CD4-positive, CD25-positive, alpha-beta regulatory T cell (primary cell): Measurements from ENCODE around the gene RNFT2. TPM values are rescaled to one million over a fixed set of nuclear protein-coding genes. Genes with fewer than 3 reads are reported as not detected.

Experiments
- ATAC-seq, 2 donors: fragments of 150-1000 bp; cut with Tn5 transposase; one replicate each; pipeline ENCODE4 v1.10.0; 2021; ENCODE audit warnings: low read depth in 2 of 2, moderate number of reproducible peaks in 2 of 2, moderate library complexity in 1 of 2
- DNase-seq, 3 donors: peaks; one replicate each; pipeline versions ENCODE4 v3.0.0 to v3.0.0-alpha.2; 2012 to 2022; ENCODE audit warnings: mixed read lengths in 1 of 3
- H3K27ac ChIP-seq: one replicate; pipeline ENCODE4 v1.7.0; 2013; ENCODE audit warnings: mild to moderate bottlenecking, low read length; ENCODE audit not compliant: insufficient read depth, poor library complexity, severe bottlenecking
- H3K27me3 ChIP-seq: one replicate; pipeline ENCODE4 v1.7.0; 2013; ENCODE audit warnings: low read length; ENCODE audit not compliant: control insufficient read depth, insufficient read depth
- H3K36me3 ChIP-seq: one replicate; pipeline ENCODE4 v1.7.0; 2013; ENCODE audit warnings: mild to moderate bottlenecking, low read length, moderate library complexity; ENCODE audit not compliant: control insufficient read depth, insufficient read depth
- H3K4me1 ChIP-seq: 2 replicates; pipeline ENCODE4 v1.7.0; 2013; ENCODE audit warnings: mild to moderate bottlenecking, low read length; ENCODE audit not compliant: insufficient read depth, control insufficient read depth, poor library complexity, severe bottlenecking
- H3K4me3 ChIP-seq: one replicate; pipeline ENCODE4 v1.7.0; 2013; ENCODE audit warnings: low read depth, mild to moderate bottlenecking, low read length, moderate library complexity
- H3K9me3 ChIP-seq, 2 experiments: 1 replicate in 1 of 2; 2 replicates in 1 of 2; pipeline ENCODE4 v1.7.0; 2013; ENCODE audit warnings: low read length in 2 of 2, mild to moderate bottlenecking in 1 of 2, moderate library complexity in 1 of 2; ENCODE audit not compliant: control insufficient read depth in 2 of 2
- H3K27ac Mint-ChIP-seq, 3 donors: one replicate each; pipeline ENCODE4 v1.8.0; 2020 to 2022; ENCODE audit warnings: mild to moderate bottlenecking in 3 of 3, mixed read lengths in 3 of 3, moderate library complexity in 2 of 3
- H3K27me3 Mint-ChIP-seq: one replicate; pipeline ENCODE4 v1.8.0; 2022; ENCODE audit warnings: mild to moderate bottlenecking, mixed read lengths
- H3K36me3 Mint-ChIP-seq: one replicate; pipeline ENCODE4 v1.8.0; 2020; ENCODE audit warnings: mixed read lengths
- H3K4me1 Mint-ChIP-seq, 4 donors: one replicate each; pipeline ENCODE4 v1.8.0; 2020 to 2022; ENCODE audit warnings: mixed read lengths in 4 of 4, mild to moderate bottlenecking in 1 of 4
- H3K4me3 Mint-ChIP-seq, 4 donors: one replicate each; pipeline ENCODE4 v1.8.0; 2020 to 2022; ENCODE audit warnings: mild to moderate bottlenecking in 4 of 4, mixed read lengths in 4 of 4, moderate library complexity in 3 of 4
- H3K9me3 Mint-ChIP-seq, 7 donors: one replicate each; pipeline ENCODE4 v1.8.0; 2020 to 2022; ENCODE audit warnings: mixed read lengths in 7 of 7, mild to moderate bottlenecking in 3 of 7, moderate library complexity in 2 of 7
- polyA plus RNA-seq, 4 donors: library from polyadenylated mRNA; unstranded; fragments of 300-500 nt; fragmentation: Illumina TruSeq; gene quantifications; one replicate each; pipeline ENCODE4 v1.2.3, GENCODE V29; 2021
- total RNA-seq: library from RNA; stranded (reverse); gene quantifications from one replicate; pipeline ENCODE4 v1.2.3, GENCODE V29; 2022

RNFT2 gene
- total and polyA plus RNA-seq, 5 donors from 2014 or later: 0.69 to 9.7 (median 2.2) TPM

- Mint-ChIP-seq H3K27ac (peak overlapping the region; percentile 95 to 99 (median 98)), H3K4me3 (peak overlapping the region; percentile 95 to 98 (median 96)), H3K4me1 (peaks cover 9 to 24% (median 15%) of the 10 kb centered on the region in 4 donors), H3K9me3 (peaks cover 0 to 2% (median 0%) of the 10 kb centered on the region in 7 donors), H3K36me3 (peaks cover 3% of the 10 kb centered on the region), H3K27me3 (no peaks in the 10 kb centered on the region)
- Histone ChIP-seq H3K36me3 (no peaks in the 10 kb centered on the region), H3K27ac (peak overlapping the region; percentile 90), H3K9me3 (no peaks in the 10 kb centered on the region), H3K27me3 (no peaks in the 10 kb centered on the region), H3K4me1 (peaks cover 16% of the 10 kb centered on the region), H3K4me3 (peak overlapping the region; percentile 90)
- DNase-seq (peak; percentile 87 to 91 (median 91)), ATAC-seq (peak; percentile 84 to 93)
These were observed 81.1 kb downstream of the RNFT2 start for GRCh38 chr12:116818948-116819832.

- ATAC-seq: no peak
- Mint-ChIP-seq H3K36me3 (peaks cover 3% of the 10 kb centered on the region), H3K27ac (peak overlapping the region; percentile 24 to 98 (median 95)), H3K9me3 (peaks cover 0 to 2% (median 0%) of the 10 kb centered on the region in 7 donors), H3K27me3 (no peaks in the 10 kb centered on the region), H3K4me1 (peaks cover 9 to 24% (median 15%) of the 10 kb centered on the region in 4 donors), H3K4me3 (peak overlapping the region in 3 of 4 donors; percentile 71 to 95 (median 77))
- Histone ChIP-seq H3K9me3 (no peaks in the 10 kb centered on the region), H3K4me3 (peak overlapping the region; percentile 77), H3K4me1 (peaks cover 16% of the 10 kb centered on the region), H3K36me3 (no peaks in the 10 kb centered on the region), H3K27me3 (no peaks in the 10 kb centered on the region), H3K27ac (peak overlapping the region; percentile 90)
- DNase-seq: no peak
These were observed 82.0 kb downstream of the RNFT2 start for GRCh38 chr12:116820064-116820656.

GRCh38 chr12:116821291-116821690 lies 83.2 kb downstream of the RNFT2 start:
- peak overlapping the region in 1 of 3 donors; percentile 24 for H3K27ac Mint-ChIP-seq
- Histone ChIP-seq H3K36me3 (no peaks in the 10 kb centered on the region), H3K9me3 (no peaks in the 10 kb centered on the region), H3K27ac (no peak overlapping the region), H3K4me1 (peaks cover 16% of the 10 kb centered on the region), H3K27me3 (no peaks in the 10 kb centered on the region), H3K4me3 (no peak overlapping the region)
- H3K36me3 Mint-ChIP-seq: peaks cover 9% of the 10 kb centered on the region
- peaks cover 7 to 24% (median 15%) of the 10 kb centered on the region in 4 donors for H3K4me1 Mint-ChIP-seq
- no peaks in the 10 kb centered on the region for H3K27me3 Mint-ChIP-seq
- no peak for DNase-seq
- peaks cover 0 to 6% (median 0%) of the 10 kb centered on the region in 7 donors for H3K9me3 Mint-ChIP-seq
- ATAC-seq: no peak
- H3K4me3 Mint-ChIP-seq: peak overlapping the region in 1 of 4 donors; percentile 95

- peaks cover 0 to 5% (median 0%) of the 10 kb centered on the region in 4 donors for H3K4me1 Mint-ChIP-seq
- no peak overlapping the region for H3K4me3 ChIP-seq
- no peaks in the 10 kb centered on the region for H3K9me3 ChIP-seq
- no peak overlapping the region for H3K4me3 Mint-ChIP-seq
- H3K27me3 Mint-ChIP-seq: no peaks in the 10 kb centered on the region
- peaks cover 0 to 6% (median under 1%) of the 10 kb centered on the region in 7 donors for H3K9me3 Mint-ChIP-seq
- DNase-seq (no peak), ATAC-seq (no peak)
- H3K27me3 ChIP-seq: no peaks in the 10 kb centered on the region
- H3K27ac ChIP-seq: no peak overlapping the region
- H3K36me3 Mint-ChIP-seq: peaks cover 7% of the 10 kb centered on the region
- no peak overlapping the region for H3K27ac Mint-ChIP-seq
- H3K4me1 ChIP-seq: no peaks in the 10 kb centered on the region
- no peaks in the 10 kb centered on the region for H3K36me3 ChIP-seq
These were observed 89.3 kb downstream of the RNFT2 start for GRCh38 chr12:116827432-116827831.

GRCh38 chr12:116832353-116832752 lies 94.2 kb downstream of the RNFT2 start:
- DNase-seq: no peak
- no peaks in the 10 kb centered on the region for H3K4me1 ChIP-seq
- Mint-ChIP-seq H3K4me1 (peaks cover 0 to 6% (median 2%) of the 10 kb centered on the region in 4 donors), H3K9me3 (peaks cover 0 to 4% (median 0%) of the 10 kb centered on the region in 7 donors), H3K27ac (no peak overlapping the region), H3K27me3 (no peaks in the 10 kb centered on the region), H3K4me3 (no peak overlapping the region), H3K36me3 (peaks cover 9% of the 10 kb centered on the region)
- H3K27me3 ChIP-seq: no peaks in the 10 kb centered on the region
- H3K27ac ChIP-seq: no peak overlapping the region
- no peaks in the 10 kb centered on the region for H3K36me3 ChIP-seq
- H3K9me3 ChIP-seq: no peaks in the 10 kb centered on the region
- no peak for ATAC-seq
- no peak overlapping the region for H3K4me3 ChIP-seq

- Histone ChIP-seq H3K27me3 (no peaks in the 10 kb centered on the region), H3K9me3 (no peaks in the 10 kb centered on the region), H3K4me3 (no peak overlapping the region), H3K36me3 (no peaks in the 10 kb centered on the region), H3K4me1 (no peaks in the 10 kb centered on the region), H3K27ac (no peak overlapping the region)
- H3K36me3 Mint-ChIP-seq: peaks cover 9% of the 10 kb centered on the region
- no peak for DNase-seq
- ATAC-seq: no peak
- H3K27ac Mint-ChIP-seq: no peak overlapping the region
- peaks cover 0 to 4% (median 0%) of the 10 kb centered on the region in 7 donors for H3K9me3 Mint-ChIP-seq
- H3K4me3 Mint-ChIP-seq: no peak overlapping the region
- H3K27me3 Mint-ChIP-seq: no peaks in the 10 kb centered on the region
- peaks cover 0 to 6% (median 2%) of the 10 kb centered on the region in 4 donors for H3K4me1 Mint-ChIP-seq
These were observed 95.4 kb downstream of the RNFT2 start for GRCh38 chr12:116833474-116833873.

GRCh38 chr12:116835484-116835883 lies 97.4 kb downstream of the RNFT2 start:
- DNase-seq (no peak), ATAC-seq (no peak)
- H3K27ac ChIP-seq: no peak overlapping the region
- no peaks in the 10 kb centered on the region for H3K27me3 Mint-ChIP-seq
- no peaks in the 10 kb centered on the region for H3K9me3 ChIP-seq
- no peak overlapping the region for H3K27ac Mint-ChIP-seq
- H3K4me1 ChIP-seq: no peaks in the 10 kb centered on the region
- no peak overlapping the region for H3K4me3 Mint-ChIP-seq
- H3K4me3 ChIP-seq: no peak overlapping the region
- no peaks in the 10 kb centered on the region for H3K27me3 ChIP-seq
- H3K36me3 ChIP-seq: no peaks in the 10 kb centered on the region
- H3K36me3 Mint-ChIP-seq: peaks cover 9% of the 10 kb centered on the region
- peaks cover 0 to 5% (median 0%) of the 10 kb centered on the region in 7 donors for H3K9me3 Mint-ChIP-seq
- peaks cover 0 to 6% (median 2%) of the 10 kb centered on the region in 4 donors for H3K4me1 Mint-ChIP-seq
